Peyer's patch (tissue), 4 donors: ENCODE measurements around the gene RAB15. TPM values are rescaled to one million over a fixed set of nuclear protein-coding genes. Genes with fewer than 3 reads are reported as not detected.

Experiments
- DNase-seq, 3 donors: peaks; one replicate each; pipeline ENCODE4 v3.0.0-alpha.2; 2017 to 2019
- H3K27ac ChIP-seq, 4 donors: fragments of 200-600 bp; sonication (generic); one replicate each; pipeline ENCODE4 v1.5.1; 2016 to 2019
- H3K27me3 ChIP-seq, 2 donors: fragments of 200-600 bp; sonication (generic); one replicate each; pipeline ENCODE4 v1.5.1; 2019
- H3K36me3 ChIP-seq, 3 donors: fragments of 200-600 bp; sonication (generic); one replicate each; pipeline ENCODE4 v1.5.1; 2016 to 2019
- H3K4me1 ChIP-seq, 4 donors: fragments of 200-600 bp; sonication (generic); one replicate each; pipeline ENCODE4 v1.5.1; 2016 to 2019
- H3K4me3 ChIP-seq, 4 donors: fragments of 200-600 bp; sonication (generic); 1 replicate in 3 of 4; 2 replicates in 1 of 4; pipeline ENCODE4 v1.5.1; 2016 to 2019; ENCODE audit warnings: mild to moderate bottlenecking in 1 of 4
- H3K9me3 ChIP-seq, 4 donors: fragments of 200-600 bp; sonication (generic); one replicate each; pipeline ENCODE4 v1.5.1; 2016 to 2019; ENCODE audit warnings: mild to moderate bottlenecking in 1 of 4
- POLR2A ChIP-seq, 2 donors: fragments of 450-650 bp; IDR thresholded peaks; one replicate each; pipeline ENCODE4 v1.5.1; 2017; ENCODE audit warnings: antibody characterized with exemption in 2 of 2, mild to moderate bottlenecking in 2 of 2, moderate library complexity in 2 of 2
- small RNA-seq, 2 donors: library from RNA; depleted of rRNA; stranded (forward); fragments of <200 nt; gene quantifications; one replicate each; pipeline ENCODE3, GENCODE V24; 2016
- total RNA-seq, 4 donors: library from RNA; depleted of rRNA; stranded (reverse); fragments of >200 nt; gene quantifications; one replicate each; pipeline ENCODE4 v1.1.0, GENCODE V29; 2016
- TF ChIP-seq, protein P1 (sequence below), 6 experiments: fragments of 450-650 bp in 4 of 6; fragments of 200-600 bp in 2 of 6; sonication (generic) in 1 of 6; IDR thresholded peaks; one replicate each; pipeline ENCODE4 v1.5.1; 2017 to 2019; ENCODE audit warnings: antibody characterized with exemption in 6 of 6, mild to moderate bottlenecking in 3 of 6, moderate library complexity in 1 of 6

Gene RAB15
- total RNA-seq, 4 donors from 2014 or later, result 17.4 to 29.8 (median 22.4) TPM

- Histone ChIP-seq H3K4me1 (no peaks in the 10 kb centered on the region), H3K4me3 (no peak overlapping the region), H3K36me3 (no peaks in the 10 kb centered on the region), H3K9me3 (no peaks in the 10 kb centered on the region), H3K27me3 (no peaks in the 10 kb centered on the region), H3K27ac (no peak overlapping the region)
- DNase-seq, result no peak
- no peak for TF ChIP-seq POLR2A (IDR thresholded peaks at IDR 0.05)
- TF ChIP-seq, protein P1, sequence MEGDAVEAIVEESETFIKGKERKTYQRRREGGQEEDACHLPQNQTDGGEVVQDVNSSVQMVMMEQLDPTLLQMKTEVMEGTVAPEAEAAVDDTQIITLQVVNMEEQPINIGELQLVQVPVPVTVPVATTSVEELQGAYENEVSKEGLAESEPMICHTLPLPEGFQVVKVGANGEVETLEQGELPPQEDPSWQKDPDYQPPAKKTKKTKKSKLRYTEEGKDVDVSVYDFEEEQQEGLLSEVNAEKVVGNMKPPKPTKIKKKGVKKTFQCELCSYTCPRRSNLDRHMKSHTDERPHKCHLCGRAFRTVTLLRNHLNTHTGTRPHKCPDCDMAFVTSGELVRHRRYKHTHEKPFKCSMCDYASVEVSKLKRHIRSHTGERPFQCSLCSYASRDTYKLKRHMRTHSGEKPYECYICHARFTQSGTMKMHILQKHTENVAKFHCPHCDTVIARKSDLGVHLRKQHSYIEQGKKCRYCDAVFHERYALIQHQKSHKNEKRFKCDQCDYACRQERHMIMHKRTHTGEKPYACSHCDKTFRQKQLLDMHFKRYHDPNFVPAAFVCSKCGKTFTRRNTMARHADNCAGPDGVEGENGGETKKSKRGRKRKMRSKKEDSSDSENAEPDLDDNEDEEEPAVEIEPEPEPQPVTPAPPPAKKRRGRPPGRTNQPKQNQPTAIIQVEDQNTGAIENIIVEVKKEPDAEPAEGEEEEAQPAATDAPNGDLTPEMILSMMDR (IDR thresholded peaks at IDR 0.05), result no peak
Observed at GRCh38 chr14:64899958-64900357, 72.2 kb downstream of the RAB15 start.

Small RNA genes within 50 kb of the gene (small RNA-seq; reads per million reads assigned to genes)
- gene RPPH1-2P, result 0 reads per million in 2 donors

Other genes starting within 250 kb of the RAB15 start
- 1 to 10 TPM in 1 of 4 donors, under 1 TPM in 2, not detected in 1; 0.57 to 2.5 (median 0.94) TPM for gene SPTB, start 92.4 kb downstream of the RAB15 start, total RNA-seq
- gene CHURC1, start 57.9 kb downstream of the RAB15 start, total RNA-seq, result 10 to 100 TPM; 51.2 to 72.3 (median 69.7) TPM
- gene GPX2, start 29.6 kb downstream of the RAB15 start, total RNA-seq, result 100 to 1,000 TPM; 115 to 286 (median 143) TPM
- gene FNTB, start 14.6 kb upstream of the RAB15 start, total RNA-seq, result 10 to 100 TPM; 11.9 to 25.6 (median 17.6) TPM
- 10 to 100 TPM; 52.8 to 86.8 (median 74.2) TPM for gene MAX, start 130.2 kb upstream of the RAB15 start, total RNA-seq